ENCODE results near the gene ELL2. TPM values are rescaled to one million over a fixed set of nuclear protein-coding genes. Genes with fewer than 3 reads are reported as not detected.
A peak's percentile ranks its signal among the peaks of the same experiment; 100 is the strongest.
"Not testable (repeated sequence)": the region's sequence is repeated elsewhere in the genome, so short reads cannot be mapped to it uniquely, and the experiment has no call there.

The ELL2 gene
- total RNA-seq, 2 donors from 2014 or later = 83.9 to 248 TPM

GRCh38 chr5:95931079-95931833, 30.4 kb downstream of the ELL2 start:
- peaks cover 3% of the 10 kb centered on the region for H3K36me3 ChIP-seq
- no peak overlapping the region for H3K27ac ChIP-seq
- H3K9me3 ChIP-seq = no peaks in the 10 kb centered on the region
- no peak overlapping the region for H3K4me3 ChIP-seq
- TF ChIP-seq CTCF (IDR thresholded peaks at IDR 0.05) = no peak
- no peak for DNase-seq (ENCODE audit: low spot score)
- H3K27me3 ChIP-seq (replicated peaks; ENCODE audit: insufficient read depth) = no peaks in the 10 kb centered on the region
- no peak for ATAC-seq (ENCODE audit: insufficient number of reproducible peaks, low FRiP score, low read depth)
- peaks cover 40 to 64% of the 10 kb centered on the region in 2 donors for H3K4me1 ChIP-seq (ENCODE audit: control insufficient read depth in 1 of 2, low read depth in 2 of 2)

DNA sequence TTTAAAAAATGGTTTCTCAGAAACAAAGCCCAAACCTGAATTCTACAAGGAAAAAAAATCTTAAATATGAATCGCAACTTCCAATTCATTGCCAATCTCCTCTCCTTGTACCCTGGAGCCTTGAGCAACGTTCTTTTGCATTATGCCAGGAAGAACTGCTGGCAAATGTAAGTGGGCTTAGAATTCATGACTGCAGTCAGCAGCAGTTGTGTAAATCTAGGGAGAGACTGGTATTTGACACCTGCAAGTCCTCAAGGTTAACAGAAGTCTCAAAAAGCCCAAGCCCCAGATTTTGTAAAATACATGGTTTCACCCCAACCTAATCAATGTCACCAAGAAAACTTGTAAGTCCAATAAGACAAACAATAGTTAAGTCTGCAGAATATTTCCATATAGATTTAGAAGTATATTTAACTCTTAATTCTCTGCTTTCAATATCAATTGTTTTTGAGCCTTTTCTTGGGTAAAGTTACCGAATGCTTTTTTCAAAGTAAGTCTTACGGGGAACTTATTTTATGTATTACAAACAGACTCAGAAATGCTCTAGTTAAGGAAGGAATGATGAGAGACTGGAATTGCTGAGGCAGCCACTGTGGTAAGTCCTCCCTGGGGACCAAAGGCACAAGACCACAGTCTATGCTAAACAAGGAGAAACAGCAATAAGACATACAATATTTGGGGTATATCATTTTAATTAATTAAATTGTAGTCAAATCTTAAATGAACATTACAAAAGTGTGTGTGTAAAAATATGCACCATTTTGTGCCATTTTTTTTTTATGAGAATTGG, 31.3 kb downstream of the ELL2 start:
- H3K36me3 ChIP-seq = no peaks in the 10 kb centered on the region
- H3K4me3 ChIP-seq = no peak overlapping the region
- peaks cover 45 to 72% of the 10 kb centered on the region in 2 donors for H3K4me1 ChIP-seq (ENCODE audit: control insufficient read depth in 1 of 2, low read depth in 2 of 2)
- DNase-seq (ENCODE audit: low spot score) (no peak), ATAC-seq (ENCODE audit: insufficient number of reproducible peaks, low FRiP score, low read depth) (no peak)
- no peaks in the 10 kb centered on the region for H3K9me3 ChIP-seq
- H3K27me3 ChIP-seq (replicated peaks; ENCODE audit: insufficient read depth) = no peaks in the 10 kb centered on the region
- H3K27ac ChIP-seq = peak overlapping the region in 1 of 2 donors; percentile 27
- TF ChIP-seq CTCF (IDR thresholded peaks at IDR 0.05) = no peak

DNA sequence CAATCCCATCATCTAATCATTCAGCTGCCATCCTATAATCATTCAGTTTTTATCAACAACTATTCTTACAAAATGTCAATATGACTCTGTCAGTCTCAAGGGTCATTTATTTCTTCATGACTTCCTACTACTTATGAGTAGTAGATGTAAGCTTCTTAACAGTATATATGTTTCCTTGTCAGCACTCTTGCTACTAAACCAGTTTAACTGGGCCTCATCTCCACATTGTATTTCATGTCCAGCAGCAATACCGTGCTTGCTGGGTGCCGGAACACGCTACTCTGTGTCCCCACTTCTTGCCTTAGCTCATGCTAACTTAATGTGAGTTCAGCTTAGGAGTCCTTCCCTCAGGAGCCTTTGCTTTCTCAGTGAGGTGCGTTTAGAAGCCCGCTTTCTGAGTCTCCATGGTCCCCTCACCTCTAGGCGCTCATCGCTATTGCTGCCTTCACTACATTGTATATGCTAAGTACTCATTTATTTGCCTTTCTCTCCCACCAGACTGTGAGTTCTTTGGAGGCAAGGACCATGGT, 32.9 kb downstream of the ELL2 start:
- no peak for TF ChIP-seq CTCF (IDR thresholded peaks at IDR 0.05)
- no peak for DNase-seq (ENCODE audit: low spot score)
- no peaks in the 10 kb centered on the region for H3K36me3 ChIP-seq
- H3K27ac ChIP-seq = no peak overlapping the region
- ATAC-seq (ENCODE audit: insufficient number of reproducible peaks, low FRiP score, low read depth) = no peak
- peaks cover 54 to 77% of the 10 kb centered on the region in 2 donors for H3K4me1 ChIP-seq (ENCODE audit: control insufficient read depth in 1 of 2, low read depth in 2 of 2)
- H3K9me3 ChIP-seq = no peaks in the 10 kb centered on the region
- no peak overlapping the region for H3K4me3 ChIP-seq
- no peaks in the 10 kb centered on the region for H3K27me3 ChIP-seq (replicated peaks; ENCODE audit: insufficient read depth)

DNA sequence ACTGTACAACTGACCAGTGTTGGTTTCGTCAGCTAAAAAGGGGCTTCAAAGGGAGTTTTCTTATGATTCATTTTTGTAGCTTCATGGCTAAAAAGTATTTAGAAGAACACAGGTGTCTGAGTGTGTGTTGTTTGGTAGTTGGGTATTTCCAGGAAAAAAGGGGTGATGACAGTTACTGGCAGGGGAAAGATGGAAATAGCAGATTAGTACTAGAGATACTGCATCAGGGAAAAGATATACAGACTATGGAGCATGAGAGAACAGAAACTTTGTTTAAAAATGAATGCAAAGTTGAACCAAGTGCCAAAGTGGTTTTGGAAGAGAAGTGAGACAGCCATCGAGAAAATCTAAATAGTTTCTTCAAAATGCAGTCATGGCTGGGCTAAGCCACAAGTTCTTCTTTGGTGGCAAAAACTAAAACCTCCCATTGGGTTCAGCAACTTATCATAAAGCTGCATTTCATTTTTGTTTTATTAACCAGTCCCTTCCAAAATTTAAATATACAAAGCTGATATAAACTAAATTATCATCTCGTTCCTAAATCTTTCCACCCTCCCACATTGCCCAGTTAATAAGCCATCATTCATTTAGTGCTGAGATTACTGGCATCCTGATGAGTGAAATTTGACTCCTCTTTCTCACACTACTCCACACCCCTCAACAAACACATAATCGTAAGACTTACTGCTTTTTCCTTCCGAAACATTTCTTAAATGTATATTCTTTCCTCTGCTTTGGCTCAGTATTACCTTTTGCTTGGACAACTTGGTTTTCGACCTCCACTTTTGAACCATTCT, 33.5 kb downstream of the ELL2 start:
- Histone ChIP-seq H3K36me3 (no peaks in the 10 kb centered on the region), H3K4me3 (no peak overlapping the region), H3K4me1 (ENCODE audit: control insufficient read depth in 1 of 2, low read depth in 2 of 2) (peaks cover 51 to 77% of the 10 kb centered on the region in 2 donors), H3K9me3 (no peaks in the 10 kb centered on the region), H3K27ac (no peak overlapping the region), H3K27me3 (replicated peaks; ENCODE audit: insufficient read depth) (no peaks in the 10 kb centered on the region)
- DNase-seq (ENCODE audit: low spot score) = no peak
- no peak for ATAC-seq (ENCODE audit: insufficient number of reproducible peaks, low FRiP score, low read depth)
- TF ChIP-seq CTCF (IDR thresholded peaks at IDR 0.05) = no peak

DNA sequence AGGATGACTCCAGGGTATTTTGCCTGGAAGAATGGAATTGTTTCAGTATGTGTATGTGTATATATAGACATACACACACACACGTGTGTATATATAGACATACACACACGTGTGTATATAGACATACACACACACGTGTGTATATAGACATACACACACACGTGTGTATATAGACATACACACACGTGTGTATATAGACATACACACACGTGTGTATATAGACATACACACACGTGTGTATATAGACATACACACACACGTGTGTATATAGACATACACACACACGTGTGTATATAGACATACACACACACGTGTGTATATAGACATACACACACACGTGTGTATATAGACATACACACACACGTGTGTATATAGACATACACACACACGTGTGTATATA, 34.4 kb downstream of the ELL2 start:
- not testable (repeated sequence) for DNase-seq (ENCODE audit: low spot score); H3K27me3 ChIP-seq (replicated peaks; ENCODE audit: insufficient read depth); H3K4me3 ChIP-seq; ATAC-seq (ENCODE audit: insufficient number of reproducible peaks, low FRiP score, low read depth); H3K9me3 ChIP-seq; H3K36me3 ChIP-seq; H3K27ac ChIP-seq
- H3K4me1 ChIP-seq (ENCODE audit: control insufficient read depth in 1 of 2, low read depth in 2 of 2) = peaks cover 52 to 80% of the 10 kb centered on the region in 2 donors
